HG03064 (cell line): Measurements from ENCODE around the gene CA11.

ENCODE experiments used
- ATAC-seq: cut with Tn5 transposase; IDR thresholded peaks from one replicate; pipeline ENCODE4 v1.9.1; 2021; ENCODE audit warnings: low read depth; ENCODE audit not compliant: unreplicated experiment

CA11 gene

GRCh38 chr19:48615231-48616040 is 30.6 kb downstream of the CA11 start:
- no peak for ATAC-seq

- no peak for ATAC-seq
Observed at GRCh38 chr19:48614436-48615230, 31.4 kb downstream of the CA11 start, which contains the start of gene FAM83E. Gene FAM83E, minus strand, starts transcription at chr19:48615076. Its CDS starts 1,704 bp downstream, at chr19:48613372.

- no peak for ATAC-seq
Observed at GRCh38 chr19:48613852-48614435, 32.0 kb downstream of the CA11 start.

GRCh38 chr19:48613024-48613851 is 32.7 kb downstream of the CA11 start:
- ATAC-seq, result no peak

DNA sequence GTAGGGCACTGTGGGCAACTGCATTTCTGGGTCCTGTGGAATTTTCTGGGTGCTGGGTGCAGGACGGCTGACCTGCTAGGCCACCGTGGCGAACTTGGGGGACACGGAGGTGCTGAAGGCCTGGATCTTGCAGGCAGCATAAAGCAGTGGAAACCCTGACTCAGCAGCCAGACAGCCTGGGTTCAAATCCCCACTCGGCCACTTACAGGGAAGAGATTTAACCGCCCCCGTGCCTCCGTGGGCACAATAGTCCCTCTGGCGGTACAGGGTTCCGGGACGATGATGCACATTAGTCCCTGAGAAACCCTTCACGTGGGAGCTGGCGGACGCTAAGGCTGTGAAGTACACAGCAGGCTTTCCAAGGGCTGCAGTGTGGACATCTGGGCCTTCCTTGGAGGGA is 34.1 kb downstream of the CA11 start:
- no peak for ATAC-seq

DNA sequence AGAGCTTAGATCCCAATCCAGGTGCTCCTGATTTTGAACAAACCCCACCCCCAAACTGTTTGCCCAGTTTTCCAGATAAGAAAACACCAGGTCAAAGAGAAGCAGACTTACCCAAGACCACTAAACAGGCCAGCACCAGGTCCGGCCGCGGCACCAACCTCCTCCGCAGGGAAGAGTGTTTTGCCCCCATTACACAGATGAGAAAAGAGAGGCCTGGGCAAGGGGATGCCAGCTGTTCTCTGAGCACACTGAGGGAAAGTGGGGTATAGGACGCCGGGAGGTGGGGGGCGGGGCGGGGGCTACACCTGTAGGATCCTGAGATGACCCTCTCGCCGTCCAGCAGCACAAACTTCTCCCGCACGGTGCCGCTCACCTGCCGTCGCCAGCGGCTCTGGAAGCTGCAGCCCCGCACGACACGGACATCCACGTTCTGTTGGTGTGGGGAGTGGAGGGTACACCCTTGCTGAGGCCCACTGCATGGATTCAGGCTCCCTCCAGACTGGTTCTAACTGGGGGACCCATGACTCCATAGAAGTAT is 36.3 kb downstream of the CA11 start:
- ATAC-seq, result no peak

DNA sequence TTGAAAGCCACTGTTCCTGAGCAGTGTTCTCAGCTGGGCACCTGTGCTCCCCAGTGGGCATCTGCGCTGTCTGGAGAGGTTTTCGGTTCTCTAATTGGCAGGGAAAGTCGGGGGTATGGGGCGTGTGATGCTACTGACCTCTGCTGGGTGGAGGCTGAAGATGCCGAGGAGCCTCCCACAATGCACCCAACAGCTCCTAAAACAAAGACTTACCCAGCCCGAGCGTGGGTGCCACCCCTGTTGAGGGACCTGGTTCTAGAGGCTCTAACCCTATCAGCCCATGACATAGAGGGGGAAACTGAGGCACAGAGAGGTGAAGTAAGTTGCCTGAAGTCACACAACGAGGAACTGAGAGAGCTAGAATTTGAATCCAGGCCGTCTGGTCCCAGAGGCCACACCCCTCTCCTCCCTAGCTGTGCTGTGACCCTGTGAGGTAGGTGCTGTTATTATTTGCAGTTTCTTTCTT is 37.2 kb downstream of the CA11 start:
- ATAC-seq, result no peak

DNA sequence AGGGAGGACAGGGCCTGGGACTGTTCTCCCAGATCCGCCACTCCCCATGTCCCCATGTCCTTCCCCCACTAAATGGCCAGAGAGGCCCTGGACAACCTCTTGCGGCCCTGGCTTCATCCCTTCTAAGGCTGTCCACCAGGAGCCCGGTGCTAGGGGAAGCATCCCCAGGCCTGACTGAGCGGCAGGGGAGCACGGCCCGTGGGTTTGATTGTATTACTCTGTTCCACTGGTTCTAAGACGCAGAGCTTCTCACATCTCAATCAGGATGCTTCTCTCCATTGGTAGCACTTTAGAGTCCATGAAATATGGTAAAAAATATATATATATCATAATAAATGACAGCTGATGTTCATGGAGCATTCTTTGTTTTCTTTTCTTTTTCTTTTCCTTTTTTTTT is 38.6 kb downstream of the CA11 start:
- ATAC-seq, result no peak

- ATAC-seq, result no peak
Observed at GRCh38 chr19:48606463-48607358, 39.3 kb downstream of the CA11 start, which contains the start of gene SPACA4. Gene SPACA4, plus strand, starts transcription at chr19:48606742. Its CDS starts 237 bp downstream, at chr19:48606979.

DNA sequence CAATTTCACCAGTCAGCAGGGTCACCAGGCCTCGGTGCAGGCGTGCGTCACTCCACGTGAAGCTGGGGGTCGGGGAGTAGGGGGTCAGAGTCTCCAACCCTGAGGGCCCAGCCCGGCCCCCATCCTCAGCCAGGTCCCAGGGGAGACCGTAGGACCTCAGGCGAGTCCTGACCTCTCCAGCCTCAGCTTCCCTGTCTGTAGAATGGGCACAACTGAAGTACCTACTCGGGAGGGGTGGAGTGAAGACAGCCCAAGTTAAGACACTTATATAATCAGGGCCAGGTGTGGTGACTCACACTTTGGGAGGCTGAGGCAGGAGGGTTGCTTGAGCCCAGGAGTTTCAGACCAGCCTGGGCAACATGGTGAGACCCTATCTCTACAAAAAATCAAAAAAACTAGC is 42.1 kb downstream of the CA11 start:
- no peak for ATAC-seq

- no peak for ATAC-seq
Observed at GRCh38 chr19:48603449-48603848, 42.5 kb downstream of the CA11 start.

DNA sequence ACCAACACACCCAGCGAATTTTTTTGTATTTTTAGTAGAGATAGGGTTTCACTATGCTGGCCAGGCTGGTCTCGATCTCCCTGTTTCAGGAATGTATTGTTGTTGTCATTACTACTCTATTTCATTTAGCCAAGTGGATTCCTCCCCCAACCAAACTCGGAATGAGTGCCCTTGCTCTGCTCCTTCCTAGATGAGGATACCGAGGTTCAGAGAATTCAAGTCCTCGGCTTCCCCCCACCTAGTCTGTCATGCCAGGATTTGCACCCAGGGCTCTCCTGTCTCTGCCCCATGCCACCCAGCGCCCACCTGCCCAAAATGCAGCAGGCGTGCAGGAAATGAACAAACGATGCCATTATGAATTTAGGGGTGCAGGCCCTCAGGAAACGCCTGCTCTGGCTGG is 43.0 kb downstream of the CA11 start:
- ATAC-seq, result no peak

DNA sequence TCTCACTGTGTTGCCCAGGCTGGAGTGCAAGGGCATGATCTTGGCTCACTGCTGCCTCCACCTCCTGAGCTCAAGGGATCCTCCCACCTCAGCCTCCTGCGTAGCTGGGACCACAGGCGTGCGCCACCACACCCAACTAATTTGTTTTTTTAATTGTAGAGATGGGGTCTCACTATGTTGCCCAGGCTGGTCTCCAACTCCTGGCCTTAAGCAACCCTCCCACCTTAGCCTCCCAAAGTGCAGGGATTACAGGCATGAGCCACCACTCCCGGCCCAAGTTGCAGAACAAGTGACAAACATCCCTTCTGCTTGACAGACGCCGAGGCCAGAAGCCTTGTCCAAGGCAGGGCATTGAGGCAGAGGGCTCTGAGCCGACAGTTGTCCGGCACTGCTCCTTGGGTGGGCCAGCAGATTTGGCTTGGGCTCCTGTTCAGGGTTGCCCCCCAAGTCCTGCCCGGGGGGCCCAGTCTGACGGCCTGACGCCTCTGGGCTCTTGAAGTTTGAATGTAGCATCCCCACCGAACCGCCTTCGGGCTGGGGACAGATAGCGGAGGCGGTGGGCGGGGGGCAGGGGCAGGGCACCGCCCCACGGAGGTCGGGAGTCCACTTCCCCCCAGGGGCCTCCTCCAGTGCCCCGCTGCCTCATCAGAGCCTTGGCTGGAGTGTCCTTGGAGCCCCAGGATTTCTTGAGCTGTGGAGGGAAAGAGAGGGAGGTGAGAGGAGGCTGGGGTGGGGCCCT is 45.1 kb downstream of the CA11 start:
- no peak for ATAC-seq

DNA sequence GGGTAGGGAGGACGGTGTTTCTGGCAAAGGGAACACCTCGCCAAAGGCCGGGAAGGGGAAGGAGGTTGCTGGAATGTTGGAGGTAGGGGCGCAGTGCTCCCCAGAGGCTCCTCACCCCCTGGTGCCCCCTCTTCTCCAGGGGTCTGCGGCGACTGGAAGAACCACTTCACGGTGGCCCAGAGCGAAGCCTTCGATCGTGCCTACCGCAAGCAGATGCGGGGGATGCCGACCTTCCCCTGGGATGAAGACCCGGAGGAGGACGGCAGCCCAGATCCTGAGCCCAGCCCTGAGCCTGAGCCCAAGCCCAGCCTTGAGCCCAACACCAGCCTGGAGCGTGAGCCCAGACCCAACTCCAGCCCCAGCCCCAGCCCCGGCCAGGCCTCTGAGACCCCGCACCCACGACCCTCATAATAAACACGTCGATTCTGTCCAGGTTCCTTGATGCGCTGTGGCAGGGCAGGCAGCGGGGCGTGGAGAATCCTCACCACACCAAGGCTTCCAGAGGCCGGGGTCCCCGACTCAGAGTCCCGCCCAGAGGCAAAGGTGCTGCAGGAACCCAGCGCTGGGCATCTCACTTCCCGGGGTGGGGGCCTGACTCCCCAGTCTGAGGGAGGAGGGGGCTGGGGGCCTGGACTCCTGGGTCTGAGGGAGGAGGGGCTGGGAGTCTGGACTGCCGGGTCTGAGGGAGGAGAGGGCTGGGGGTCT is 46.8 kb downstream of the CA11 start:
- ATAC-seq, result no peak

DNA sequence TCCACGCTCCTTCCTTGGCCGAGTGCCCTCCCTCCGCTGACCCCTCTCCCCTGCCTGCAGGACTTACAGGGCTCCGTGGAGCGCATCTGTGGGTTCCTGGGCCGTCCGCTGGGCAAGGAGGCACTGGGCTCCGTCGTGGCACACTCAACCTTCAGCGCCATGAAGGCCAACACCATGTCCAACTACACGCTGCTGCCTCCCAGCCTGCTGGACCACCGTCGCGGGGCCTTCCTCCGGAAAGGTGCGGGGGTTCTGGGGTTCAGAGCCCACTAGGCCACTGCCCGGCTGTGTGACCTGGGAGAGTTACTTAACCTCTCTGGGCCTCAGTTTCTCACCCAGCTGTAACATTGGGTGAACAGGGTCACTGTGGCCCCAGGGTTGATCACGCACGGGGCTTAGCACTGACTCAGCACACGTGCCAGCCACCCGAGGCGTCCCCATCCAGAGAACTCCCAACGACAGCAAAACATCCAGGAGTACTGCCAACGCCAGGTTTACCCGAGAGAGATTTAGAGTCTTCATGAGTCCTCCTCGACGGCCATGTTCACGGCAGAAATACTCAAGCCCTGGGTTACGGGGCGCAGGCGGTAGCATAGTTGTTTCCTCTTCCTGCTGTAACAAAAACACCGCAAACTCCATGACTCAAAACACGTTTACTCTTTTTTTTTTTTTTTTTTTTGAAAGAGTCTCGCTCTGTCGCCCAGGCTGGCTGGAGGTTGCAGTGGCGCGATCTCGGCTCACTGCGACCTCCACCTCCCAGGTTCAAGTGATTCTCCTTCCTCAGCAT is 49.1 kb downstream of the CA11 start:
- no peak for ATAC-seq

DNA sequence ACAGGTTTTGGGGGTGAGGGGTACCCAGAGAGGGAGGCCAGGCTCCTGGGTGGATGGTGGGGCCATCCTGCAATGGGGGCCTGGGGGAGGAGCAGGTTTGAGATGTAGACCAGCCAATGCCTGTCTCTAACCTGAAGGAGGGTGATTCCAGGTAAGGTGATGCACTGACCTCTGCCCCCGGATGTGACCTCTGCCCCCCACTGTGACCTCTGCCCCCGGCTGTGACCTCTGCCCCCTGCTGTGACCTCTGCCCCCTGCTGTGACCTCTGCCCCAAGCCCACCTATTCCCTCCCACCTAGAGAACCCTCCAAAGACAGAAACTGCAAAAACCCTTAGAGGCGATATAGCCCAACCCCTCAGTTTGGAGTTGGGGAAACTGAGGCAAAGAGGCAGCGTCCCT is 49.8 kb downstream of the CA11 start:
- ATAC-seq, result no peak

DNA sequence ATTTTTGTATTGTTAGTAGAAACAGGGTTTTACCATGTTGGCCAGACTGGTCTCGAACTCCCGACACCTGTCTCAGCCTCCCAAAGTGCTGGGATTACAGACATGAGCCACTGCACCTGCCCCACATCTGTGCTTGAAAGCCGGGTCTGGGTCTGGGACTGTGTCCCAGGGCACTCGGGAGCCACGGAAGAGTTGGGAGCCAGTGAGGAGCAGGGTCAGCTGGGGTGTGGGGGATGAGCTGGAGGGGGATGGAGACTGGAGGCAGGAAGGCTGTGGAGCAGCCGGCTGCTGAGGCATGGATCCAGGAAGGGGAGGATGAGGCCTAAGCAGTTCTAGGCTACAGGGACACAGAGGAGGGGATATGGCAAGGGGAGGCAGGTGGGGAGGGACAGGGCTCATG is 50.2 kb downstream of the CA11 start:
- ATAC-seq, result no peak
